Vagina (tissue), 2 donors: ENCODE measurements around the gene CEP85L. TPM values are rescaled to one million over a fixed set of nuclear protein-coding genes. Genes with fewer than 3 reads are reported as not detected.

Experiments
- DNase-seq, 2 donors: peaks; one replicate each; pipeline ENCODE4 v3.0.0-alpha.2; 2017; ENCODE audit errors: extremely low spot score in 2 of 2
- H3K27ac ChIP-seq: fragments of 200-600 bp; sonication (generic); one replicate; pipeline ENCODE4 v1.5.1; 2019
- H3K27me3 ChIP-seq: fragments of 200-600 bp; sonication (generic); one replicate; pipeline ENCODE4 v1.5.1; 2019
- H3K36me3 ChIP-seq, 2 donors: fragments of 200-600 bp; sonication (generic); one replicate each; pipeline ENCODE4 v1.5.1; 2017 to 2019
- H3K4me1 ChIP-seq: fragments of 200-600 bp; sonication (generic); one replicate; pipeline ENCODE4 v1.5.1; 2019
- H3K4me3 ChIP-seq, 2 donors: fragments of 200-600 bp; sonication (generic); 1 replicate in 1 of 2; 2 replicates in 1 of 2; pipeline ENCODE4 v1.5.1; 2016 to 2019
- H3K9me3 ChIP-seq: fragments of 200-600 bp; sonication (generic); one replicate; pipeline ENCODE4 v1.5.1; 2019
- POLR2A ChIP-seq, 2 donors: fragments of 450-650 bp; IDR thresholded peaks; one replicate each; pipeline ENCODE4 v1.6.1; 2017; ENCODE audit warnings: antibody characterized with exemption in 2 of 2, mild to moderate bottlenecking in 2 of 2, moderate library complexity in 2 of 2
- POLR2AphosphoS5 ChIP-seq, 2 donors: sonication (generic); formaldehyde crosslinking; IDR thresholded peaks; one replicate each; pipeline ENCODE4 v1.9.0; 2017; ENCODE audit warnings: antibody characterized with exemption in 2 of 2, mild to moderate bottlenecking in 2 of 2, low read depth in 1 of 2; ENCODE audit not compliant: insufficient read depth in 1 of 2
- intact Hi-C: fragments of 100-400 bp; cut with DNase I; formaldehyde crosslinking; loops from one replicate; pipeline ENCODE4 v1.15.1; 2023
- total RNA-seq: library from RNA; depleted of rRNA; stranded (reverse); fragments of >200 nt; gene quantifications from one replicate; pipeline ENCODE4 v1.2.3, GENCODE V29; 2016
- TF ChIP-seq, protein P1 (sequence below), 3 experiments: fragments of 450-650 bp in 2 of 3; fragments of 200-600 bp in 1 of 3; sonication (generic) in 1 of 3; IDR thresholded peaks; one replicate each; pipeline ENCODE4 v1.5.1; 2017 to 2019; ENCODE audit warnings: antibody characterized with exemption in 3 of 3, mild to moderate bottlenecking in 2 of 3, moderate library complexity in 2 of 3

CEP85L gene
- total RNA-seq, 1 donor from 2014 or later = 11.8 TPM

GRCh38 chr6:118574051-118574865, 77.1 kb downstream of the CEP85L start:
- no peak for DNase-seq
- TF ChIP-seq POLR2AphosphoS5 (IDR thresholded peaks at IDR 0.05; ENCODE audit: insufficient read depth in 1 of 2, low read depth in 1 of 2) = no peak
- no peak for TF ChIP-seq POLR2A (IDR thresholded peaks at IDR 0.05)
- TF ChIP-seq, protein P1, sequence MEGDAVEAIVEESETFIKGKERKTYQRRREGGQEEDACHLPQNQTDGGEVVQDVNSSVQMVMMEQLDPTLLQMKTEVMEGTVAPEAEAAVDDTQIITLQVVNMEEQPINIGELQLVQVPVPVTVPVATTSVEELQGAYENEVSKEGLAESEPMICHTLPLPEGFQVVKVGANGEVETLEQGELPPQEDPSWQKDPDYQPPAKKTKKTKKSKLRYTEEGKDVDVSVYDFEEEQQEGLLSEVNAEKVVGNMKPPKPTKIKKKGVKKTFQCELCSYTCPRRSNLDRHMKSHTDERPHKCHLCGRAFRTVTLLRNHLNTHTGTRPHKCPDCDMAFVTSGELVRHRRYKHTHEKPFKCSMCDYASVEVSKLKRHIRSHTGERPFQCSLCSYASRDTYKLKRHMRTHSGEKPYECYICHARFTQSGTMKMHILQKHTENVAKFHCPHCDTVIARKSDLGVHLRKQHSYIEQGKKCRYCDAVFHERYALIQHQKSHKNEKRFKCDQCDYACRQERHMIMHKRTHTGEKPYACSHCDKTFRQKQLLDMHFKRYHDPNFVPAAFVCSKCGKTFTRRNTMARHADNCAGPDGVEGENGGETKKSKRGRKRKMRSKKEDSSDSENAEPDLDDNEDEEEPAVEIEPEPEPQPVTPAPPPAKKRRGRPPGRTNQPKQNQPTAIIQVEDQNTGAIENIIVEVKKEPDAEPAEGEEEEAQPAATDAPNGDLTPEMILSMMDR (IDR thresholded peaks at IDR 0.05) = no peak

GRCh38 chr6:118571121-118571520, 80.3 kb downstream of the CEP85L start:
- Histone ChIP-seq H3K36me3 (peaks cover 0 to 8% of the 10 kb centered on the region in 2 donors), H3K4me1 (no peaks in the 10 kb centered on the region), H3K9me3 (peaks cover 11% of the 10 kb centered on the region), H3K4me3 (no peak overlapping the region), H3K27ac (no peak overlapping the region), H3K27me3 (no peaks in the 10 kb centered on the region)
- intact Hi-C loops = no loop called here
- no peak for TF ChIP-seq POLR2A (IDR thresholded peaks at IDR 0.05)
- no peak for TF ChIP-seq POLR2AphosphoS5 (IDR thresholded peaks at IDR 0.05; ENCODE audit: insufficient read depth in 1 of 2, low read depth in 1 of 2)
- TF ChIP-seq, protein P1 (IDR thresholded peaks at IDR 0.05) = no peak
- no peak for DNase-seq

More at GRCh38 chr6:118574051-118574865, 77.1 kb downstream of the CEP85L start:
- Histone ChIP-seq H3K27me3 (no peaks in the 10 kb centered on the region), H3K4me1 (no peaks in the 10 kb centered on the region), H3K36me3 (peaks cover 0 to 8% of the 10 kb centered on the region in 2 donors), H3K9me3 (peaks cover 22% of the 10 kb centered on the region), H3K4me3 (no peak overlapping the region), H3K27ac (no peak overlapping the region)
- intact Hi-C loops = no loop called here

DNA sequence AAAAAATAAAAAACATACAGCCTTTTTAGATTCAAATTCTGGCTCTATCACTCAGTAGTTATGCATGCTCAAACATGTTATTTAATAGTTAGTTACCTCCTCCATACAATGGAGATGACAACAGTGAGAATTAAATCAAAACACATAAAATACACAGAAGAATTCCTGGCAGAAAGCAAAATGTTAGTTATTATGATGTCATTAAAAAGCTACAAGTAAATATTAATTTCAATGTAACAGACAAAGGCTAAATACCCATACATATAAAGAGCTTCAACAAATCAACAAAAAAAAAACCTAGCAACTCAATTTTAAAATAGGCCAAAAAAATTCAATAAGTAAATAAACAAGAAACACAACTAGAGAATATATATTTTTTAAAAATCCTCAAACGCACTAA, 81.9 kb downstream of the CEP85L start:
- no peaks in the 10 kb centered on the region for H3K27me3 ChIP-seq
- H3K9me3 ChIP-seq = peaks cover 7% of the 10 kb centered on the region
- DNase-seq = no peak
- H3K4me3 ChIP-seq = no peak overlapping the region
- H3K4me1 ChIP-seq = no peaks in the 10 kb centered on the region
- H3K36me3 ChIP-seq = peaks cover 0 to 7% of the 10 kb centered on the region in 2 donors
- intact Hi-C loops = no loop called here
- no peak for TF ChIP-seq POLR2A (IDR thresholded peaks at IDR 0.05)
- TF ChIP-seq, protein P1 (IDR thresholded peaks at IDR 0.05) = no peak
- TF ChIP-seq POLR2AphosphoS5 (IDR thresholded peaks at IDR 0.05; ENCODE audit: insufficient read depth in 1 of 2, low read depth in 1 of 2) = no peak
- H3K27ac ChIP-seq = no peak overlapping the region

- DNase-seq = no peak
- no peak overlapping the region for H3K27ac ChIP-seq
- intact Hi-C loops = no loop called here
- TF ChIP-seq, protein P1 (IDR thresholded peaks at IDR 0.05) = no peak
- TF ChIP-seq POLR2A (IDR thresholded peaks at IDR 0.05) (no peak), POLR2AphosphoS5 (IDR thresholded peaks at IDR 0.05; ENCODE audit: insufficient read depth in 1 of 2, low read depth in 1 of 2) (no peak)
- no peaks in the 10 kb centered on the region for H3K27me3 ChIP-seq
- no peak overlapping the region for H3K4me3 ChIP-seq
- H3K9me3 ChIP-seq = no peaks in the 10 kb centered on the region
- no peaks in the 10 kb centered on the region for H3K4me1 ChIP-seq
- no peaks in the 10 kb centered on the region for H3K36me3 ChIP-seq
These were observed 83.4 kb downstream of the CEP85L start for GRCh38 chr6:118567974-118568373.

DNA sequence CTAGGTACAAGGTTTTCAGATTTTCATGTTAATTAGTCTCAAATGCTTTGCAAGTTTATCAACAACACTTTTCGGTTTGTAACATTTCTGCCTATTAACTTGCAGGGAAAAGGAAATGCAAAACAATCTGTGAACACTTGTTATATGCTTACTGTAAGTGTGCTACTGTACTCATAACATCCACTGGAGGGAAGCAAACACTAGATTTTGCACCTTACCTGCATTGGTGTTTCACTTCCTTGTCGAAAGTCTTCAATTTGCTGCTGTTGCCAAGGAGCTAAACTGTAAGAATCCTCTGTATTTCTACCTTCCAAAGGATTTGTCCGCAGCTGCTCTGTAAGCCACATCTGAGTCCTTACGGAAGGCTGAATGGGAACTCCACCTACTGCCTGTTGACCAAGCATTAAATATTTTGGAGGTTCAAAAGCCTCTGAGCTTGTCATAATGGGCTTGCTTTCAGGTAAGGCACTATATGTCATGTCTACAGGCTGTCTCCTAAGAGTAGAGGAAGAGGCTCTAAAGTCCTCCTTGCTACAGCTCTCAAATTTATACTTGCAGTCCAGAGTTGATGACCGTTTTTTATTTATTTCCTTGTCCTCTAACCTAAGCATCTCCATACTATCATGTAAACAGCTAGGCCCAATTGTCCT, 86.0 kb downstream of the CEP85L start:
- intact Hi-C loops = no loop called here
- TF ChIP-seq POLR2AphosphoS5 (IDR thresholded peaks at IDR 0.05; ENCODE audit: insufficient read depth in 1 of 2, low read depth in 1 of 2) (no peak), POLR2A (IDR thresholded peaks at IDR 0.05) (no peak)
- TF ChIP-seq, protein P1 (IDR thresholded peaks at IDR 0.05) = no peak
- no peaks in the 10 kb centered on the region for H3K36me3 ChIP-seq
- H3K27me3 ChIP-seq = no peaks in the 10 kb centered on the region
- no peak overlapping the region for H3K4me3 ChIP-seq
- DNase-seq = no peak
- no peaks in the 10 kb centered on the region for H3K9me3 ChIP-seq
- no peaks in the 10 kb centered on the region for H3K4me1 ChIP-seq
- no peak overlapping the region for H3K27ac ChIP-seq
